Astrocyte (in vitro differentiated cells and primary cell): Measurements from ENCODE around the gene ATP13A4.

Experiments
- CTCF ChIP-seq: IDR thresholded peaks from 2 replicates; pipeline ENCODE4 v1.5.1; 2011; ENCODE audit warnings: low read depth, mild to moderate bottlenecking, inconsistent platforms, low read length, moderate library complexity; ENCODE audit not compliant: insufficient read depth
- EZH2 ChIP-seq: IDR thresholded peaks from 2 replicates; pipeline ENCODE4 v1.6.1; 2012; ENCODE audit warnings: mild to moderate bottlenecking, low read length, inconsistent platforms; ENCODE audit not compliant: insufficient read depth

- TF ChIP-seq EZH2 = no peak
- no peak for TF ChIP-seq CTCF
Measured at GRCh38 chr3:193372783-193373182, 181.9 kb downstream of the ATP13A4 start.
